NB4 (cell line): ENCODE measurements around the gene GPR78.

Experiments used
- MYC ChIP-seq: IDR thresholded peaks from 2 replicates; pipeline ENCODE4 v1.6.1; 2011; ENCODE audit warnings: low read depth, low read length
- POLR2A ChIP-seq: IDR thresholded peaks from 2 replicates; pipeline ENCODE4 v1.6.1; 2011; ENCODE audit warnings: mild to moderate bottlenecking; ENCODE audit not compliant: insufficient read length; ENCODE audit errors: extremely low read depth
- TF ChIP-seq, protein P1 (sequence below): IDR thresholded peaks from one replicate; pipeline ENCODE4 v1.5.1; 2012; ENCODE audit warnings: low read depth, low read length
- TF ChIP-seq, protein P2 (sequence below): IDR thresholded peaks from 2 replicates; pipeline ENCODE4 v1.6.1; 2011; ENCODE audit warnings: low read depth, low read length

GRCh38 chr4:8597791-8598190 is 17.6 kb downstream of the GPR78 start:
- TF ChIP-seq, protein P1, sequence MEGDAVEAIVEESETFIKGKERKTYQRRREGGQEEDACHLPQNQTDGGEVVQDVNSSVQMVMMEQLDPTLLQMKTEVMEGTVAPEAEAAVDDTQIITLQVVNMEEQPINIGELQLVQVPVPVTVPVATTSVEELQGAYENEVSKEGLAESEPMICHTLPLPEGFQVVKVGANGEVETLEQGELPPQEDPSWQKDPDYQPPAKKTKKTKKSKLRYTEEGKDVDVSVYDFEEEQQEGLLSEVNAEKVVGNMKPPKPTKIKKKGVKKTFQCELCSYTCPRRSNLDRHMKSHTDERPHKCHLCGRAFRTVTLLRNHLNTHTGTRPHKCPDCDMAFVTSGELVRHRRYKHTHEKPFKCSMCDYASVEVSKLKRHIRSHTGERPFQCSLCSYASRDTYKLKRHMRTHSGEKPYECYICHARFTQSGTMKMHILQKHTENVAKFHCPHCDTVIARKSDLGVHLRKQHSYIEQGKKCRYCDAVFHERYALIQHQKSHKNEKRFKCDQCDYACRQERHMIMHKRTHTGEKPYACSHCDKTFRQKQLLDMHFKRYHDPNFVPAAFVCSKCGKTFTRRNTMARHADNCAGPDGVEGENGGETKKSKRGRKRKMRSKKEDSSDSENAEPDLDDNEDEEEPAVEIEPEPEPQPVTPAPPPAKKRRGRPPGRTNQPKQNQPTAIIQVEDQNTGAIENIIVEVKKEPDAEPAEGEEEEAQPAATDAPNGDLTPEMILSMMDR: no peak
- TF ChIP-seq, protein P2, sequence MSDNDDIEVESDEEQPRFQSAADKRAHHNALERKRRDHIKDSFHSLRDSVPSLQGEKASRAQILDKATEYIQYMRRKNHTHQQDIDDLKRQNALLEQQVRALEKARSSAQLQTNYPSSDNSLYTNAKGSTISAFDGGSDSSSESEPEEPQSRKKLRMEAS: no peak
- TF ChIP-seq POLR2A: no peak
- no peak for TF ChIP-seq MYC
